Measurements from ENCODE around the gene ENTPD8. TPM values are rescaled to one million over a fixed set of nuclear protein-coding genes. Genes with fewer than 3 reads are reported as not detected.
"Not testable (repeated sequence)": the region's sequence is repeated elsewhere in the genome, so short reads cannot be mapped to it uniquely, and the experiment has no call there.

Gene ENTPD8
- total and polyA plus RNA-seq, 2 donors, result 0.14 to 3.8 TPM

- Histone ChIP-seq H3K9me3 (ENCODE audit: control insufficient read depth in 2 of 2, insufficient read depth in 1 of 2, low read length in 1 of 2) (peaks cover 1 to 3% of the 10 kb centered on the region in 2 donors), H3K27ac (ENCODE audit: low read depth in 1 of 2, low read length in 1 of 2) (no peak overlapping the region), H3K27me3 (ENCODE audit: control insufficient read depth in 2 of 2, insufficient read depth in 1 of 2, low read length in 1 of 2) (peaks cover 25 to 65% of the 10 kb centered on the region in 2 donors), H3K36me3 (ENCODE audit: control insufficient read depth in 2 of 2, insufficient read depth in 2 of 2, low read length in 1 of 2) (no peaks in the 10 kb centered on the region), H3K4me3 (ENCODE audit: low read length in 2 of 2) (no peak overlapping the region), H3K4me1 (ENCODE audit: control insufficient read depth in 2 of 2, insufficient read depth in 2 of 2, low read length in 2 of 2) (peaks cover 0 to 14% of the 10 kb centered on the region in 2 donors)
- 22% methylated on average over 30 of the region's 30 CpGs for WGBS
- DNase-seq (ENCODE audit: low read depth in 6 of 9, low spot score in 9 of 9), result peak in 1 of 9 donors; percentile 18
Observed at GRCh38 chr9:137411645-137412380, 29.3 kb downstream of the ENTPD8 start.

- Histone ChIP-seq H3K27me3 (ENCODE audit: control insufficient read depth in 2 of 2, insufficient read depth in 1 of 2, low read length in 1 of 2) (peaks cover 30 to 66% of the 10 kb centered on the region in 2 donors), H3K4me3 (ENCODE audit: low read length in 2 of 2) (no peak overlapping the region), H3K9me3 (ENCODE audit: control insufficient read depth in 2 of 2, insufficient read depth in 1 of 2, low read length in 1 of 2) (peaks cover 1 to 3% of the 10 kb centered on the region in 2 donors), H3K4me1 (ENCODE audit: control insufficient read depth in 2 of 2, insufficient read depth in 2 of 2, low read length in 2 of 2) (peaks cover 0 to 14% of the 10 kb centered on the region in 2 donors), H3K36me3 (ENCODE audit: control insufficient read depth in 2 of 2, insufficient read depth in 2 of 2, low read length in 1 of 2) (no peaks in the 10 kb centered on the region), H3K27ac (ENCODE audit: low read depth in 1 of 2, low read length in 1 of 2) (no peak overlapping the region)
- no peak for DNase-seq (ENCODE audit: low read depth in 6 of 9, low spot score in 9 of 9)
- 30% methylated on average over 17 of the region's 17 CpGs for WGBS
Observed at GRCh38 chr9:137411260-137411644, 29.9 kb downstream of the ENTPD8 start.

- 85% methylated on average over 15 of the region's 15 CpGs for WGBS
- no peak for DNase-seq (ENCODE audit: low read depth in 6 of 9, low spot score in 9 of 9)
- Histone ChIP-seq H3K27ac (ENCODE audit: low read depth in 1 of 2, low read length in 1 of 2) (no peak overlapping the region), H3K9me3 (ENCODE audit: control insufficient read depth in 2 of 2, insufficient read depth in 1 of 2, low read length in 1 of 2) (peaks cover 1 to 3% of the 10 kb centered on the region in 2 donors), H3K4me1 (ENCODE audit: control insufficient read depth in 2 of 2, insufficient read depth in 2 of 2, low read length in 2 of 2) (peaks cover 0 to 14% of the 10 kb centered on the region in 2 donors), H3K4me3 (ENCODE audit: low read length in 2 of 2) (no peak overlapping the region), H3K36me3 (ENCODE audit: control insufficient read depth in 2 of 2, insufficient read depth in 2 of 2, low read length in 1 of 2) (no peaks in the 10 kb centered on the region), H3K27me3 (ENCODE audit: control insufficient read depth in 2 of 2, insufficient read depth in 1 of 2, low read length in 1 of 2) (peaks cover 30 to 65% of the 10 kb centered on the region in 2 donors)
Observed at GRCh38 chr9:137410891-137411249, 30.3 kb downstream of the ENTPD8 start.

GRCh38 chr9:137410236-137410890 lies 30.8 kb downstream of the ENTPD8 start:
- not testable (repeated sequence) for H3K4me3 ChIP-seq (ENCODE audit: low read length in 2 of 2); H3K27ac ChIP-seq (ENCODE audit: low read depth in 1 of 2, low read length in 1 of 2); H3K36me3 ChIP-seq (ENCODE audit: control insufficient read depth in 2 of 2, insufficient read depth in 2 of 2, low read length in 1 of 2); DNase-seq (ENCODE audit: low read depth in 6 of 9, low spot score in 9 of 9); H3K9me3 ChIP-seq (ENCODE audit: control insufficient read depth in 2 of 2, insufficient read depth in 1 of 2, low read length in 1 of 2)
- WGBS, result 66% methylated on average over 18 of the region's 18 CpGs
- Histone ChIP-seq H3K4me1 (ENCODE audit: control insufficient read depth in 2 of 2, insufficient read depth in 2 of 2, low read length in 2 of 2) (peaks cover 0 to 14% of the 10 kb centered on the region in 2 donors), H3K27me3 (ENCODE audit: control insufficient read depth in 2 of 2, insufficient read depth in 1 of 2, low read length in 1 of 2) (peaks cover 30 to 69% of the 10 kb centered on the region in 2 donors)

- H3K4me1 ChIP-seq (ENCODE audit: control insufficient read depth in 2 of 2, insufficient read depth in 2 of 2, low read length in 2 of 2), result peaks cover 0 to 14% of the 10 kb centered on the region in 2 donors
- DNase-seq (ENCODE audit: low read depth in 6 of 9, low spot score in 9 of 9), result no peak
- H3K36me3 ChIP-seq (ENCODE audit: control insufficient read depth in 2 of 2, insufficient read depth in 2 of 2, low read length in 1 of 2), result no peaks in the 10 kb centered on the region
- no peak overlapping the region for H3K27ac ChIP-seq (ENCODE audit: low read depth in 1 of 2, low read length in 1 of 2)
- no peak overlapping the region for H3K4me3 ChIP-seq (ENCODE audit: low read length in 2 of 2)
- peaks cover 1 to 3% of the 10 kb centered on the region in 2 donors for H3K9me3 ChIP-seq (ENCODE audit: control insufficient read depth in 2 of 2, insufficient read depth in 1 of 2, low read length in 1 of 2)
- WGBS, result 97% methylated on average over 11 of the region's 11 CpGs
- H3K27me3 ChIP-seq (ENCODE audit: control insufficient read depth in 2 of 2, insufficient read depth in 1 of 2, low read length in 1 of 2), result peaks cover 30 to 73% of the 10 kb centered on the region in 2 donors
Observed at GRCh38 chr9:137409515-137409914, 31.6 kb downstream of the ENTPD8 start.

- no peak overlapping the region for H3K4me3 ChIP-seq (ENCODE audit: low read length in 2 of 2)
- WGBS, result 96% methylated on average over 24 of the region's 24 CpGs
- DNase-seq (ENCODE audit: low read depth in 6 of 9, low spot score in 9 of 9), result no peak
- H3K4me1 ChIP-seq (ENCODE audit: control insufficient read depth in 2 of 2, insufficient read depth in 2 of 2, low read length in 2 of 2), result peaks cover 0 to 14% of the 10 kb centered on the region in 2 donors
- H3K9me3 ChIP-seq (ENCODE audit: control insufficient read depth in 2 of 2, insufficient read depth in 1 of 2, low read length in 1 of 2), result peaks cover 1 to 3% of the 10 kb centered on the region in 2 donors
- H3K27ac ChIP-seq (ENCODE audit: low read depth in 1 of 2, low read length in 1 of 2), result no peak overlapping the region
- H3K27me3 ChIP-seq (ENCODE audit: control insufficient read depth in 2 of 2, insufficient read depth in 1 of 2, low read length in 1 of 2), result peaks cover 30 to 73% of the 10 kb centered on the region in 2 donors
- no peaks in the 10 kb centered on the region for H3K36me3 ChIP-seq (ENCODE audit: control insufficient read depth in 2 of 2, insufficient read depth in 2 of 2, low read length in 1 of 2)
Observed at GRCh38 chr9:137408651-137409405, 32.3 kb downstream of the ENTPD8 start.

- no peak overlapping the region for H3K4me3 ChIP-seq (ENCODE audit: low read length in 2 of 2)
- H3K4me1 ChIP-seq (ENCODE audit: control insufficient read depth in 2 of 2, insufficient read depth in 2 of 2, low read length in 2 of 2), result peaks cover 0 to 14% of the 10 kb centered on the region in 2 donors
- H3K27me3 ChIP-seq (ENCODE audit: control insufficient read depth in 2 of 2, insufficient read depth in 1 of 2, low read length in 1 of 2), result peaks cover 30 to 71% of the 10 kb centered on the region in 2 donors
- 89% methylated on average over 31 of the region's 31 CpGs for WGBS
- H3K27ac ChIP-seq (ENCODE audit: low read depth in 1 of 2, low read length in 1 of 2), result no peak overlapping the region
- no peaks in the 10 kb centered on the region for H3K36me3 ChIP-seq (ENCODE audit: control insufficient read depth in 2 of 2, insufficient read depth in 2 of 2, low read length in 1 of 2)
- peaks cover 1 to 3% of the 10 kb centered on the region in 2 donors for H3K9me3 ChIP-seq (ENCODE audit: control insufficient read depth in 2 of 2, insufficient read depth in 1 of 2, low read length in 1 of 2)
- no peak for DNase-seq (ENCODE audit: low read depth in 6 of 9, low spot score in 9 of 9)
Observed at GRCh38 chr9:137407590-137408300, 33.4 kb downstream of the ENTPD8 start.

- 6% methylated on average over 63 of the region's 63 CpGs for WGBS
- Histone ChIP-seq H3K36me3 (ENCODE audit: control insufficient read depth in 2 of 2, insufficient read depth in 2 of 2, low read length in 1 of 2) (no peaks in the 10 kb centered on the region), H3K4me3 (ENCODE audit: low read length in 2 of 2) (no peak overlapping the region), H3K9me3 (ENCODE audit: control insufficient read depth in 2 of 2, insufficient read depth in 1 of 2, low read length in 1 of 2) (peaks cover 1 to 3% of the 10 kb centered on the region in 2 donors), H3K27ac (ENCODE audit: low read depth in 1 of 2, low read length in 1 of 2) (no peak overlapping the region), H3K4me1 (ENCODE audit: control insufficient read depth in 2 of 2, insufficient read depth in 2 of 2, low read length in 2 of 2) (peaks cover 0 to 11% of the 10 kb centered on the region in 2 donors), H3K27me3 (ENCODE audit: control insufficient read depth in 2 of 2, insufficient read depth in 1 of 2, low read length in 1 of 2) (peaks cover 26 to 65% of the 10 kb centered on the region in 2 donors)
- peak in 2 of 9 donors; percentile 45 for DNase-seq (ENCODE audit: low read depth in 6 of 9, low spot score in 9 of 9)
Observed at GRCh38 chr9:137406876-137407589, 34.1 kb downstream of the ENTPD8 start.
